HG03196 (cell line): Measurements from ENCODE around the gene HOXB1.
A peak's percentile ranks its signal among the peaks of the same experiment; 100 is the strongest.
"Not testable (repeated sequence)": the region's sequence is repeated elsewhere in the genome, so short reads cannot be mapped to it uniquely, and the experiment has no call there.

Source experiments
- ATAC-seq: cut with Tn5 transposase; IDR thresholded peaks from one replicate; pipeline ENCODE4 v1.9.1; 2021; ENCODE audit not compliant: unreplicated experiment

The HOXB1 gene

DNA sequence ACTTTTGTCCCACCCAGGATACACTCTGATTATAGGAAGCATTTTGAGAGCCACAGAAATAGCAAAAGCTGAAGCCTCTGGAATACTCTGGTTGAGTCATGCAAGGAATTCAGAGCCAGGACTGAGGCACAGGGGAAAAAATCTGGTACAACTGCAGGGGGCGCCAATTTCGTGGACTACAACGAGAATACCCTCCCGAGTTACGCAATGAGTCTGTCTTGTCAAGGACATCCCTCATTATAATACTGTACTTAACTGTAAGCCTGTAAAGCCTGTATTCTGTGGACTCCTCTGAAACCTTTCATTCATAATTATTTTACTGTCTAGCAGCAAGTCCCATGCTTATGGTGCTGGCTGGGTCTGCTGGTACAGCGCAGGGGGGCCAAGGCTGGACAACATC is 7.8 kb downstream of the HOXB1 start:
- ATAC-seq: no peak

DNA sequence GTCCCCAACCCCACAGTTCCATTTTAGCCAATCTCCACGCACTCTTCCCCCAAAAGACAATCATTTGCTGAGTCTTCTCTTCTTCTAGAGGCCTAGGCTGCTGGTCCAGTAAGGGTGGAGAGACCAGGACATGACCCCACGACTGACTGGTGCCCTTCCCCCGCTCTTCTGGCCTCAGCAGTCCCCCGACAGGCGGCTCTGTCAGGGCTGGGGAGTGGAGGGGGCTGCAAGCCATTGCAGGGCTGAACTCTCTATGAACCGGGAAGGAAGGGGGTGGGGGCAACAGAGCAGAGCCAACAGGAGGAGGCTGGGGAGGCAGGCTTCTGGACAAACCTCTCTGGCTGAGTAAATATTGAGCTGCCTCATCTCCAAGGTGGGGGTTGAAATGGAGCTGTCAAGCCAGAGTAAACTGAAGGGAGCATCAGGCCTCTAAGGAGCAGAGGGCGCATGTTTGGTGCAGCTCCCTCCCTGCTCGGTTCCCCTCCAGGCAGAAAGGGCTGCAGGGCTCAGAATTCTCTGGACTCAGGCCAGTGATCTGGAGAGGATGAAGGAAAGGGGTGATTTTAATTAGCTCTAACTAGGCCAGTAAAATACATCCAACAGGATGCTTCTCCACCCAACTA is 8.7 kb downstream of the HOXB1 start:
- ATAC-seq: no peak

GRCh38 chr17:48520631-48521079 is 10.2 kb downstream of the HOXB1 start:
- ATAC-seq: no peak

GRCh38 chr17:48519427-48519826 is 11.4 kb downstream of the HOXB1 start:
- ATAC-seq: no peak

DNA sequence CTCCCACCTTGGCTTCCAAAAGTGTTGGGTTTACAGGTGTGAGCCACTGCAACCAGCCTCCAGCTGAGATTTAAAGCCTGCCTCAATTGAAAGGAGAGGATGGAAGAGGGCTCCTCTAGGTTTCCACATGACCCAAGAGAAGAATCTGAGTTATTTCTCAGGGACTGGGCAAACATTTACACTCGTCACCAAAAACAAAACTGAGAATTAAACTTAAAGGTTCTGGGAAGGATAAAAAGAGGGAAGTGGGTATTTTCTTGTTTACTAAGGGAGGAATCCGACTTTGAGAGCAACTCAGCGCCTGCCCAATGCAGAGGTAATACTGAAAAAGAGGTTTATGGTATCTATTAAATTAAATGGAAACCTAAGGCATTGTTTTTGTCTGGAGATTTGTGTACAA is 13.3 kb downstream of the HOXB1 start:
- no peak for ATAC-seq

DNA sequence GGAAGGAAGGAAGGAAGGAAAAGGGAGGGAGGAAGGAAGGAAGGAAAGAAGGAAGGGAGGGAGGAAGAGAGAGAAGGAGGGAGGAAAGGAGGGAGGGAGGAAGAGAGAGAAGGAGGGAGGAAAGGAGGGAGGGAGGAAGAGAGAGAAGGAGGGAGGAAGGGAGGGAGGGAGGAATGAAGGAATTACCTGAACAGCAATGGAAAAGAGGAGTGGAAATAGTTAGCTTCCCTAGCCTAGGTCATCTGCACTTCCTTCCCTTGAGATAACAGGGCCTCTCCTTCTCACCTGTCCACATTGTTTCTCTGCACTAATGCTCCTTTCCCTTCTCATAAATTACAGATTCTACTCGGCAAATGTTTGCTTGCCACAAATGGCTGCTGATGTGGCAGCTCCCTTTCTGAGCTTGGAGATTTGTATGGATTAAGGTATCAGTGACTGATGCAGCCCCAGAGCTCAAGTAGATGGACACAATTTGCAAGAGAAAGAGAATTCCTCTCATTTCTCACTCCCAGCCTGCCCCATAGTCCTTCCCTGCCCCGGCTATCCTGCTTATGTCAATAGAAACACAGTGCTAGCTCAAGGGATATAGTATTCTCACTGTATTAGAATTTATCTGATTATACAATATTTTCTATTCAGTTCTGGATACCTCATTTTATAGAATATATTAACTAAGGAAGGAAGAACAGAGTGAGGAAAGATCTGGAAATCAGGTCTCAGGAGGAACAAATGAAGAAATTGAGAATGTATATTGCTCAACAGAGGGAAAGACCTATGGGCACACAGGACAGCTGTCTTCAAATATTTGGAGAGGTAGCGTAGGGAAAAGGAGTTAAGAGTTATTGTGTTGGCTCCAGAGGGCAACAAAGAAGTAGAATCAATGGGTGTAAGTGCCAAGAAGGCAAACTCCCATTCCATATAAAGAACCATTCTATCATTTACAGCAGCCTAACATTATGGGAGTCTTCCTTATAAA is 14.6 kb downstream of the HOXB1 start:
- ATAC-seq: no peak

GRCh38 chr17:48514477-48514876 is 16.3 kb downstream of the HOXB1 start:
- ATAC-seq: no peak

DNA sequence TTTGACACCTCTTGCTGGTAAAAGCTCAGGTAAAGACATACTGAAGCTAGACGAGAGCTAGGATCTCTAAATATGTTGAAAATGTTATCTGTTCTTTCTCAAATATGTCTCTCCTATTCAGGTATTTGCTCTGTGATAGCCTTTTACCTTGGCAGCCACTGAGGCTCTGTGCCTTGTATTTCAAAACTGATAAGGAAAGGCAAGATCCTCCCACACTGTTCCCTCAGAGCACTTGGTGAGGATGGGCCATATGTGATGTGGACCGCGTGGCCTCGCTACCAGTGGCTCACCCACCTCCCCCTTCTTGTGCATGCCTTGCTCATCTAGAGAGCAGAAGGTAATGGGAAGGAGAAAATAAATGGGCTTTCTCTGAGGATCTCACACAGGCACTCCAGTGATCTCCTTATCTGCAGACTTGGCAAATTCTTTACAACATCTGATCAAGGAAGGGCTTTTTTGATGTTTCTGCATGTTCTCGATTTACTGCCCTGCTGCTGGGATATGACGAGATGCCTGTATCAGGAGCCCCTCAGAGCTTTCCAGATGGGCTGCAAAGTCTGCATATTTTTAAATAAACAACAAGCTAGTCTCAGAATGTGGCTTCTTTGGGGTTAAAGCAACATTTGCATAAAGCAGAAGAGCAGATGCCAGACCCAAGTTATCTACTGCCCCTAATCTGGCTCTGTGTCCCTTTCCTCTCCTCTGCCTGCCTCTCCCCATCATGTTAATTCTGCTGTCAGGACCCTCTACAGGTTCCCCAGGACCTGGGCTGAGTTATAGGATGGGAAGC is 16.9 kb downstream of the HOXB1 start:
- ATAC-seq: no peak

GRCh38 chr17:48513097-48513496 is 17.7 kb downstream of the HOXB1 start:
- ATAC-seq: no peak

DNA sequence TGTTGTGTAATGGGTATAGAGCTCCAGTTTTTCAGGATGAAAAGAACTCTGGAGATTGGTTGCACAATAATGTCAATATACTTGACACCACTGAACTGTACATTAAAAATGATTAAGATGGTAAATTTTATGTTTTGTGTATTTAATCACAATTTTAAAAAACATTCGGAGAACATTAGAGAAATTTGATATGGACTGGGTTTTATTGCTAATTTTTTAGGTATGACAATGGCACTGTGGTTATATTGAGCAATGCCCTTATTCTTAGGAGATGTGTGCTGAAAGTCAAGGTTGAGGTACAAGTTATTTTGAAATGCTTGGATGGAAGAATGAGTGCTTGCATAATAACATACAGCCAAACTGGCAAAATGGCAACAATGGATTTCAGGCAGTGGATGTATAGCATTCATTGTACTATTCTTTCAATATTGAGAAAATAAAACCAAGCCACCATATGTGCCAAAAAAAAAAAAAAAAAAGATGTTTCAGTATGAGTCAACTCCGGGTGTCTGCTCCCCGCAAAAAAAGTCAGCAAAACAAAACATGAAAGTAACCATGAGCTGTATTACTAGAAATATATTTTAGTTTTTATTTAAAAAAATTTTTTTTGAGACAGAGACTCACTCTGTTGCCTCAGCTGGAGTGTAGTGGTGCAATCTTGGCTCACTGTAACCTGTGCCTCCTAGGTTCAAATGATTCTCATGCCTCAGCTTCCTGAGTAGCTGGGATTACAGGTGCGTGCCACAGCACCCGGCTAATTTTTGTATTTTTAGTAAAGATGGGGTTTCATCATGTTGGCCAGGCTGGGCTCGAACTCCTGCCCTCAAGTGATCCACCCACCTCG is 19.8 kb downstream of the HOXB1 start:
- ATAC-seq: peak; percentile 47

DNA sequence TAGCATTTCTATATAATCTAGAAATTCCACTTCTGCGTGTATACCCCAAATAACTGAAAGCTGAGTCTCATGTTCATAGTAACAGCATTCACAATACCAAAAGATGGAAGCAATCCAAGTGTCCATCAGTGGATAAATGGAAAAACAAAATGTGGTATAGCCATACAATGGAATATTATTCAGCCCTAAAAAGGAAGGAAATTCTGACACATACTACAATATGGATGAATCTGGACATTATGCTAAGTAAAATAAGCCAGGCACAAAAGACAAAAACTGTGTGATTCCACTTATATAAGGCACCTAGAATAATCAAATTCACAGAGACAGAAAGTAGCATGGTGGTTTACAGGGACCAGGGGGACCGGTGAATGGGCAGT is 20.4 kb downstream of the HOXB1 start:
- ATAC-seq: no peak

GRCh38 chr17:48509708-48510107 is 21.1 kb downstream of the HOXB1 start:
- ATAC-seq: not testable (repeated sequence)

DNA sequence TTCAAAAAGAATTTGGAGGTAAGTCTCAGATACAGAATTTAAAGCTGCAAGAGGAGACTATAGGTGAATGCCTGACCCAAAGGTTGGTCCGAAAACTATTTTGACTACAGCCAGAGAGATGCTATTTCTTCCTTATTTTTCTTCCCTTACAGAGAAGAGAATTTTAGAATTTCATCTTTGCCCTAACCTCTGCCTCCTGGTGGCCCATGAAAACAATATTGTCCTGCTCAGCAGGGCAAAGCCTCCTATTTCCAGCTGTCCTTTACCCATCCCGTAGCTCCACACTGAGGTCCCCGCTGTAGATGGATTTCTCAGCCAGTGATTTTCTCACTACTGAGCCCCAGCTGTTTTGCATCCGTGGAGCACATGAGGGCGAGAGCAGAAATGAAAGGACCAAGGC is 24.6 kb downstream of the HOXB1 start:
- no peak for ATAC-seq

GRCh38 chr17:48505788-48506187 is 25.0 kb downstream of the HOXB1 start:
- peak; percentile 75 for ATAC-seq

- ATAC-seq: no peak
These were observed 25.9 kb downstream of the HOXB1 start for GRCh38 chr17:48504953-48505352.

DNA sequence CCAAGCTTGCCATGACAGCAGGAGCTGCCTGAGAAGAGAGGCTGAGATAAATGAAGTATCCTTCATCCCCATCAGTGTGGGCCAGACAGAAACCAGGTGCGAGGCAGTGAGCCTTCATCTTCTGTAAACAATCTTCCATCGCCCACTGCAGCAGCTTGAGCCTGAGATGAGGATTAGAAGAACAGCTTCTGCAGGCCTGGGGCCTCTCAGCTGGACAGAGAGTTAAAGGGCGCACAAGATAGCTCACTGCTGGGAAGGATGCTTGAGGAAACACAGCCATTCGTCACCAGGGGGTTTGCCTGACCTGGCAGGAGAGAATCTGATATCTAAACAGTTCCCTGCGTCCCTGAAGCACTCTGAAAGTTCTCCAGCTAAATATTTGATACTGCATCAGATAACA is 27.1 kb downstream of the HOXB1 start:
- ATAC-seq: no peak

DNA sequence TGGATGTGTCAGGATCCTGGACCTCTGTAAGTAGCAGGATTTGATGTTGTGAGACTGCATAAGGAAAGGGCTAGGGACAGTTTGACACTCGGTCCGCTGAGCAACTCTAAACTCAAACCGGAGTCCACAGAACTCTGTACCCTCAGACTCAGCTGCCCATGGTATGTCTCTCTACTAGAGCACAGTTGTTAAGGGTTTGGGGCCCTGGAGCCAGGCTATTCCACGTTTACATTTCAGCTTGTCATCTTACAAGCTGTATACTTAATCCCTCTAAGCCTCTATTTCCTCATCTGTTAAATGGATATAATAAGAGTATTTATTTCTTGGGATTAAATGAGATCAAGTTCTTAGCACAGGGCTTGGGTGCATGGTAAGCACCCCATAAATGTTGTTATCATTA is 27.9 kb downstream of the HOXB1 start:
- ATAC-seq: no peak

DNA sequence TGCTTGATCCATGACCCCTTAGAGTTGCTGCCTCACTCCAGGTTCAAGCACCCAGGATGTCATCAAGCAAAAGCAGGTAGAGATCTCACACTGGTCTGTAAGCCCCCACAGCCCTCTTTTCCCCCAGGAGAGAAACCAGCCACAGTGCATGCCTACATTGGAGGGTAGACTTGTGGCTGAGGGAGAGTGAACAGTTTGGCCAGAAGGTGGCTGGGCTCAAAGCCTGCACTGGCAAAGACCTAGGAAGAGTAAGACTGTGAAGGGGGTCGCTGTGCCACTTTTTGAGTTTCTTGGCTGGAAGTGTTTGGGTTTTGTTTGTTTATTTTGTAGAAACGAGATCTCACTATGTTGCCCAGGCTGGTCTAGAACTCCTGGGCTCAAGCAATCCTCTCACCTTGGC is 28.5 kb downstream of the HOXB1 start:
- ATAC-seq: no peak

GRCh38 chr17:48500435-48501426 is 30.1 kb downstream of the HOXB1 start:
- no peak for ATAC-seq
